22Rv1 (cell line): ENCODE measurements around the gene LRRC53.

Experiments used
- H3K27ac ChIP-seq: fragments of 450-650 bp; 2 replicates; pipeline ENCODE4 v1.5.1; 2017
- CTCF ChIP-seq: fragments of 450-650 bp; IDR thresholded peaks from 2 replicates; pipeline ENCODE4 v1.5.1; 2017; ENCODE audit warnings: mild to moderate bottlenecking
- ZFX ChIP-seq: fragments of 450-650 bp; IDR thresholded peaks from 2 replicates; pipeline ENCODE4 v1.6.1; 2017; ENCODE audit warnings: antibody characterized with exemption, borderline replicate concordance

LRRC53 gene, protein sequence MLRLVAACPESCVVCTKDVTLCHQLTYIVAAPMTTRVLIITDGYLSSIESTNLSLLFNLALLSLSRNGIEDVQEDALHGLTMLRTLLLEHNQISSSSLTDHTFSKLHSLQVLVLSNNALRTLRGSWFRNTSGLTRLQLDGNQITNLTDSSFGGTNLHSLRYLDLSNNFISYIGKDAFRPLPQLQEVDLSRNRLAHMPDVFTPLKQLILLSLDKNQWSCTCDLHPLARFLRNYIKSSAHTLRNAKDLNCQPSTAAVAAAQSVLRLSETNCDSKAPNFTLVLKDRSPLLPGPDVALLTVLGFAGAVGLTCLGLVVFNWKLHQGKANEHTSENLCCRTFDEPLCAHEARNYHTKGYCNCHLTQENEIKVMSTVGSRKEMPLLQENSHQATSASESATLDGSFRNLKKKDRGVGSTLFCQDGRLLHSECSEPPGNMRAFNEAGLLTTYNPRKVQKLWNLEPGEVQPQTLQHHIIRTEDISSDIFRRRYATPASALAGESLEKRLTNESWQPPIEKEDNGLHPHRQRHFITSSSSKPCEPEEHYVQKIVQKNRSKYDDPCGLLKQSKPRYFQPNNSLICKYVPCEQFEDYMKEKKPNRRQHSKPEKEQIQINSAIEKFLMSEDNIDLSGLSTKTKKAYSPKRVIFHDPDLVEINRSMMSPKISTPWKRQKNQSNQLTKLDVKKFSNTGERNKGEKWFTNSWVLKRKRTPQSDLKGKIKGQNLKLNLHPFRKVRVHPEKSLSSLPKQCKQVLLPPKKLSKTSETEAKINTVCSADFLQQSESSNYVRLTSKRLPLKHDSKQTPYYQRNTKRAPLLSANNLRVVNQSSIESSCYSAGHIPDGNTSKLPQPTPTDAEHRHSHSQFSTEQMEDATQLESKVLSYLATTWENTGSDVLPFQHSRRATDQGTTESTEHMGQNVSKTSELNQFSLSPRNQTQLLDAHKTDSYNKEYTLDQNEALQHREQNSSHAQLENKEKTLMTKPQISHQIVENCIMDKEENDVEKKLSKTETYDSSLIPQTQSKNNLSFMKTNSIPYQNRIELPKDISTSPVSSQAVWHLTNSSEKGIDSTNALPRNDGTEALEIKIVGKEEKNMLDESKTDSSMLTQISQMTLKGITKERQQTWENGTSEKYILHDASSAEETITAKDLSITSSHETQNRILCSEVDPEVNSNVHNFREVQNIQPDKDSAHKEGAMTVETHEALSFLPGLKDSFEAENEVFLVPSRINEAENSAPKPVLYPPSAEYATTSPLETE

DNA sequence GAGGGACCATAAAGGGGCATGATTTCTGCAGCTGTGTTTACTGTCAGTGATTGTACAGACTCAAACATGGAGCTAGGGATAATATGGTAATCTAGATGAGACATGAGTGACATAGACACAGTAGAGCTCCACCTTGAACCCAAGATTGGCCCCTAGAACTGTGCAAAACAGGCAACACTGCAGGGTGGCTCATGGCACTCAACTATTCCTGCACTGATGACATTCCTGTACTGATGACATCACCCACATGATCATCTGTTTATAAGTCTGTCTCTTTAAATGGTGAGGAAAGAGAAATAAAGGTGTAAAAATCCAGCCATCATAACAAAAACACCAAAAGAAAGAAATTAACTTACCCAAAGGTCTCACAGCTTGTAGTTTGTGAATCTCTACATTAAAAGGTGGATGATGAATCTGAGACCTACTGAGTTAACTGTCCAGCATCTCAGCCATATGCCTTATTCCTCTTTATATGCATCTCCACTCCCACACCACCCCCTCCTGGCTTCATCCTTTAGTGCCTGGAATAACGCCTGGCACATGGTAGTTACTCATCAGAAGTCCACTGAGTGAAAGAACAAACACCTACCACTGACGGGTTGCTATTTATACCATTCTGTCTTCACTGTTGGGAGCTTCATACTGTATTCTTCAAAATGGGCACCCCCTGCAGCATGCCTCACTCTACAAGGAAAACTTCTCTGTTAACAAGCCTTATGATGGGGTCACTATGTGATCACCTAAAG is at the start of gene LRRC53:
Gene LRRC53 (minus strand): TSS at position 442 of the 746 bp plus-strand sequence. CDS start 29,262 bp downstream, outside the sequence.
- no peak within 1 kb of the TSS for H3K27ac ChIP-seq
- TF ChIP-seq ZFX (no peak), CTCF (no peak)

DNA sequence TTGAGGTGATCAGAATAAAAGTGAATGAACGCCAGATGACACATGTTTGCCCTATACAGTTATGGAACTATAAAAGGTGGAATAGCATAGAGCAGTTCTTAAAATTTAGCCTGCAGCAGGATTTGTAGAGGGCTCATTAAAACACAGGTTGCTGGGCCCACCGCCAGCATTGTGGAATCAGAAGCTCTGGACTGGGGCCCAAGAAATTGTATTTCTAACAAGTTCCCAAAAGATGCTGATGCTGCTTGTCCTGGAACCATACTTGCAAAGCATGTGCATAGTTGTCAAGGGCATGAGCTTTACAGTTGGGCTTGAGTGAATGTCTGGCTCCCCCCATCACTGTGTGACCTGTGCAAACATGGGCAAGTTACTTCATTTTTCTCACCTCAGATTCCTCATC is 37.5 kb upstream of the LRRC53 start:
- TF ChIP-seq CTCF (no peak), ZFX (no peak)
- H3K27ac ChIP-seq = no peak overlapping the region

DNA sequence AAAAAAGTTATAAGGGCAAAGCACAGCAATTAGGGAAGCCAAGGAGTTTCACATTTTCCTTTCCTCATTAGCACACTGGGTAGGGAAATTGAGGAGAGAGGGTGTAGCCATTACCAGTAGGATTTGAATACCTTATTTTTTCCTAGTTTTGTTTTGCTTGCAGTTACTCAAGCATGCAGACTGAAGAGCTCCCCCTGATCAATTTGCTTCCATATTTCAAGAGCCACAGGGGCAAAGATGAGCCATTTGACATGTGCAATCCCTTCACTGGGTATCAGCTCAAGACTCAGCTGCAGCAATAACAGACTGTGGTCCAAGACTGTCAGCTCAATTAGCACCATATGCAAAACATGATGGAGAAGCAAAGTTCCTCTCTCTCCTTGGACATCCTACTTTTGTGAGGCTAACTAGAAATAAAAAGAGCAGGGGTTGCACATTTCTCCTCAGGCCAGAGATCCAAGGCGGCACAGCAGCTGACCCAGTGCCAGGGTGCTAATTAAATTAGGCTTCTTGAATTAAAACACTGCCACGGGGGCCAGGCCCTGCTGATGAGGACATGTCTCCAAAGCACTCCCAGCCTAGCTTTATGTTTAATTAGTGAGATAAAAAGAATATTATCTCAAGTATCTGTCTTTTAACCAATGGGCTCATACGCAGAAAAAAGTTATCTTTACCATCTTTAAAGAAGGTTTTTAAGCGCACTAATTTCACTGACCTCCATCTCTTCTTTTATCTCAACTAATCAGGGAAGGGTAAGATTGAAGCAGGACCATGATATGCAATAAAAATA is 36.7 kb upstream of the LRRC53 start:
- H3K27ac ChIP-seq = no peak overlapping the region
- TF ChIP-seq CTCF (no peak), ZFX (no peak)

DNA sequence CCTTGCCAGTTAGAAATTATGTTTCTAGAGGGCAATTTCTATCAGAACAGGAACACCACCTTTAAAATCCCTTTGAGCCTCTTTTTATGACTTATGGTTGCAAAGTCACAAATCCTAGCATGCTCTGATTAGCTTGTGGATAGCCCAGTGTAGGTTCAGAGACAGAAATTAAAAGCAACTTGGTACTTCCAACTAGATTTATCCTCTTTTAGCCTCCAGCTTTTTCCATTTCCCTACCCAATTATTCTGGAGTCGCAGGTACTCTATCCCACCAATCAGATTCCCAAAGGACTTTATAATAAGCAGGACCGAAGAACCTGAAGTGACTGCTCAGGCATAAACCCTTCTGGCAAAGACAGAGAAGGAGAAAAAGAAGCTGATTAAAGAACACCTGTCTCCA is 33.4 kb upstream of the LRRC53 start:
- no peak for TF ChIP-seq ZFX
- TF ChIP-seq CTCF = no peak
- no peak overlapping the region for H3K27ac ChIP-seq

- no peak for TF ChIP-seq ZFX
- no peak for TF ChIP-seq CTCF
- H3K27ac ChIP-seq = no peak overlapping the region
These were observed 21.8 kb upstream of the LRRC53 start for GRCh38 chr1:74534241-74534640.

GRCh38 chr1:74531796-74532195 is 19.4 kb upstream of the LRRC53 start:
- no peak for TF ChIP-seq CTCF
- no peak for TF ChIP-seq ZFX
- H3K27ac ChIP-seq = no peak overlapping the region
